GM21529 (cell line): Measurements from ENCODE around the gene KLHL4.
"Not testable (repeated sequence)": the region's sequence is repeated elsewhere in the genome, so short reads cannot be mapped to it uniquely, and the experiment has no call there.

ENCODE experiments used
- ATAC-seq: cut with Tn5 transposase; IDR thresholded peaks from one replicate; pipeline ENCODE4 v1.9.1; 2021; ENCODE audit not compliant: unreplicated experiment

KLHL4 gene

DNA sequence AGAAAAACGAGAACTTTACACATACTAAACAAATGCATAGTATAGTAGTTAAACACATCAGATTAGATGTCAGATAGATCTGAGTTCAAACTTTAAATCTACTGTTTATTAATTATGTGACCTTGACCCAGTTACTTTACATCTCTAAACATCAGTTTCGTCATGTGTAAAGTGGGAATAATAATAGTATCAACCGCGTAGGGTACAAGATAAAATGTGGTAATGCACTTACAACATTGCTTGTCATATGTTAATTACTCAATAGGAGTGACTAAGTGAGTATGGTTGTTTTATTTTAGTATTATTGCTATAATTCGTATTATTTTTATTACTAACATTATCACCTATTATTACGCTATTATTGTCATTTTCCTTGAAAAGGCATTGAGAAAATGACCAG is 144.2 kb downstream of the KLHL4 start:
- no peak for ATAC-seq

DNA sequence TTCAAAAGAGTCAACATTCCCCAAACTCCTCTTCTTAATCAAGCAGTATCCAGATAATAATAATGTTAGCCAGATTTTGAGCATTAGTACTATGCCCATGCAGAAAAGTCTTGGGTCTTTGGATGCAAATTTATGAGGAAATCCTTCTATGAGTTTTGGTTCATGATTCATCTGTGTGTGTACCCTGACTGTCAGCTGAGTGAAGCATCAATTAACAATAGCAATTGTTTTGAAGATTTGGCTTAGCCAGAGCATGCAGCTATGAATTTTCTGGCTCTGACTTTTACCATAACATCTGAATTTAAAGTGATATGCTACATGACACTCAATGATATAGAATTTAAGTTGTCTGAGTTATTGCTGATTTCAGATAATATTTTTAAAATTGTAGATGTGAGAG is 145.8 kb downstream of the KLHL4 start:
- ATAC-seq, result no peak

DNA sequence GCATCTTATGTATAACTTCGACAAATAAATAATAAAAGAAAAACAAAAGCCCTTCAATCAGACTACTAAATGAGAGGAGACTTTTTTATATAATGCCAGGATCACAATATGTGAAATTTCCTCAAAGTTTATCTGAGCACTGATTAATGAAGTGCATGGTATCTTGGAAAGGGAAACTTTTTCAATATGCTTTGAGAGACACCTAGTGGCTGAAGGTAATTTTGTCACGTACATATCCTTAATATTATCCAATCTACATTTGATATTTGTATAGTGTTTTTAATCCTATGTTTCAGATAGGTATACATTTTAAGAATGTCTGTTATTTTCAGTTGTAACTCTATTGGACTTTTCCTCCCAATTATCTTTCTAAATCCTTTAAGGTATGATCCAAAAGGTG is 146.8 kb downstream of the KLHL4 start:
- no peak for ATAC-seq

DNA sequence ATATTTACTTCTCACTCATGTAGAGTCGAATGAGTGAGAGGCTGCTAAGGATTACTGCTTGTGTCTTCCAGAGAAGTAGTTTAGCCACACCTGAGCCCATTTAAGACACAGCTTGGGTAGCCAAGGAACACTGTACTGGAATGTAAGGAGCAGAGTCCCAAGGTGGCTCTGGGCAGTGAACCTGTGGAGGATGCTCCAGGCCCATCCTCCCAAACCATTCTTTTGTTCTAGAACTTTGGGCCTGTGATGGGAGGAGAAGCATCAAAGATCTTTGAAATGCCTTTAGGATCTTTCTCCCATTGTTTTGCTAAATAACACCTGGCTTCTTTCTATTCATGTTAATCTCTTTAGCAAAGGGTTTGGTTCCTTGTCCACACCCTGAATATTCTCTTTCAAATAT is 162.2 kb downstream of the KLHL4 start:
- no peak for ATAC-seq

DNA sequence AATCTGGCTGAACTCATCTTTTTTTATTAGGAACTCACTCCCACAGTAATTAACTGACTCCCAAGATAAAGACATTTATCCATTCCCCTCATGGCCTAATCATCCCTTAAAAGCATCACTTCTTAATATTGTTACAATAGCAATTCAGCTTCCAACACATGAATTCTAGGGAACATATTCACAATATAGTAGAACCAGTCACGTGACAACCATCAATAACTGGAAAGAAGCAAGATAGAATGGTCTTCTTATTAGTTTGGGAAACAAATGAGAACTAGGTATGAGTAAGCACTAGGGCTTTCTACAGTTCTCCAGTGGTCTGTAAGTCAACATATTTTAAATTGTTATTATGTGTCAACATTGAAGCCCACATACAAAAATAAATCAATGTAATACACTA is 170.1 kb downstream of the KLHL4 start:
- ATAC-seq, result no peak

DNA sequence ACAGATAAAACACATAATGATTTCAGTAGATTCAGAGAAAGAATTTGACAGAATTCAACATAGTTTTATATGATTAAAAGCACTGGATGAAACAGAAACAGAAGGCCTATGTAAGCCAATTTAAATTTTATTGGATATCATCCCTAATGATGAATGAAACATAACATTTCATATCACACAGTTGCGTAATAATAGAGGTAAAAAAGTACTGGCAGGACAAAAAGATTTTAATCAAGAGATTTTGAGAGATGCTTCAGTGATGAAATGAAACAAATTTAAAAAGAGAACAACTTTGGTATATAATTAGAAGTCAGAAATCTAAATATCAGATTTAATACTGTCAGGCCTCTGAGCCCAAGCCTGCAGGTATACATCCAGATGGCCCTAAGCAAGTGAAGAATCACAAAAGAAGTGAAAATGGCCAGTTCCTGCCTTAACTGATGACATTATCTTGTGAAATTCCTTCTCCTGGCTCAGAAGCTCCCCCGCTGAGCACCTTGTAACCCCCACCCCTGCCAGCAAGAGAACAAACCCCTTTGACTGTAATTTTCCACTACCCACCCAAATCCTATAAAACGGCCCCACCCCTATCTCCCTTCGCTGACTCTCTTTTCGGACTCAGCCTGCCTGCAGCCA is 170.6 kb downstream of the KLHL4 start:
- not testable (repeated sequence) for ATAC-seq

DNA sequence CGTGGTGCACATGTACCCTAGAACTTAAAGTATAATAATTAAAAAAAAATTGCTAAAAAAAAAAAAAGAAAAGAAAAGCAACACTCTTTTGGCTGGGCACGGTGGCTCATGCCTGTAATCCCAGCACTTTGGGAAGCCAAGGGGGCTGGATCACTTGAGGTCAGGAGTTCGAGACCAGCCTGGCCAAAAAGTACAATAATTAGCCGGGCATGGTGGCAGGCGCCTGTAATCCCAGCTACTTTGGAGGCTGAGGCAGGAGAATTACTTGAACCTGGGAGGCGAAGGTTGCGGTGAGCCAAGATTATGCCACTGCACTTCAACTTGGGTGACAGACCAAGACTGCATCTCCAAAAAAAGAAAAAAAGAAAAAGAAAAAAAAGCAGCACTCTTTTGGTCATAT is 171.6 kb downstream of the KLHL4 start:
- not testable (repeated sequence) for ATAC-seq

DNA sequence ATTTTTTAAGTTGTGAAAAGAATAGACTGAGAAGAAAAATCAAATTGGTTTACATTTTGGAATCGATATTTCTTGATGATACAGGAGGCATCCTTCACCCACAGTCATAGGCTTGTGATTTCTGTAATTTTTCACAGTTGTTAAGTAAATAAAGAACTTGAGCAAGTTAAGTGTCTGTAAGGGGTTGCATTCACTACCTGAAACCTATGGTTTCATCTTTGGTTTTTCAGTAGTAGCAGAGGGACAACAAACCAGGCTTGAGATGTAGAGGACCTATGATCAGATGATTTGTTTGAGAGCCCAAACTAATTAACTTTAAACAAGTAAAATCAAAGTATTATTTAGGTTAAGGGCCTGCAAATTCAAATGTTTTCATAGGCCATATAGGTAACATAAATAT is 175.6 kb downstream of the KLHL4 start:
- no peak for ATAC-seq

DNA sequence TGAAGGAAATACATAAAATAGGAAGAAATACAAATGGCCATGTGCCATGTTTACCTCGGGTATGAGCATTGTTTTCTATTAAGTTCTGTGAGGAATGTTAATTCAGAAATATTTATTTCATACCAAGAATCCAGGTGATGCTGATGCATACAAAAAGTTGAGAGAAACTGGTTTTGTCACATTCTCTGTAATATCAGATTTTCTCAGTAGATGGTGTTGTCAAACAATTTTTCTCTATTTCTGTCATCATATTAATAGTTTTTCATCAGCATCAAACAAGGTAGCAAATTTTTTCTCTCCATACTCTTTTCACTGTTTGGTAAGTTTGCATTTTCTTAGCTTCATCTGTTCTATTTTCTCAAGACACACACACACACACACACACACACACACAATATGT is 179.8 kb downstream of the KLHL4 start:
- no peak for ATAC-seq

DNA sequence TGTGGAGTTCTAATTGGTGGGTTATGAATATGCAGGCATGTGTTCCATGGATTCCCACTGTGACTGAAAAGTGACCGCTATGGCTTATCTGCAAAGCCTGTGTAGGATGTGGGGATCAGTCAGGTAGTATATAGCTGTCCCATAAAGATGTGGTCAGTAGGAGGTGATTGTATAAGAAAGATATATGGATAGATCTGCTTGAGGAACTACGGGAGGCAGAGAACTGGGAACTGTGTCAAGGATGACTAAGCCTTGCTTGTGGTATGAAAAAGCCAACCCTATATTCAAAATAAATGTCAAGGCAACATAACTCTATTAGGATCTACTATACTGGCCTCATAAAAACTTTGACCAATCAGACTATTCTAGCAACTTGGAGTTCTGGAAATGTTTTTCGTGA is 185.2 kb downstream of the KLHL4 start:
- ATAC-seq, result no peak

DNA sequence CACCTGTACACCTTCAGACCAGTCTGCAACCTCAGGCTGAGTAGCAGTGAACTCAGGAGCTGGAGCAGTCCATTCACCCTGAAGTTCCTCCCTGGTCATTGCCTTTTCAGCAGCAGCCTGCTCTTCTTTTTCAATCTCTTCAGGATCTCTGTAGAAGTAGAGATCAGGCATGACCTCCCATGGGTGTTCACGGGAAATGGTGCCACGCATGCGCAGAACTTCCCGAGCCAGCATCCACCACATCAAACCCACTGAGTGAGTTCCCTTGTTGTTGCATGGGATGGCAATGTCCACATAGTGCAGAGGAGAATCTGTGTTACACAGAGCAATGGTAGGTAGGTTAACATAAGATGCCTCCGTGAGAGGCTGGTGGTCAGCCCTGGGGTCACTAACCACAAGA is 185.9 kb downstream of the KLHL4 start:
- ATAC-seq, result not testable (repeated sequence)

DNA sequence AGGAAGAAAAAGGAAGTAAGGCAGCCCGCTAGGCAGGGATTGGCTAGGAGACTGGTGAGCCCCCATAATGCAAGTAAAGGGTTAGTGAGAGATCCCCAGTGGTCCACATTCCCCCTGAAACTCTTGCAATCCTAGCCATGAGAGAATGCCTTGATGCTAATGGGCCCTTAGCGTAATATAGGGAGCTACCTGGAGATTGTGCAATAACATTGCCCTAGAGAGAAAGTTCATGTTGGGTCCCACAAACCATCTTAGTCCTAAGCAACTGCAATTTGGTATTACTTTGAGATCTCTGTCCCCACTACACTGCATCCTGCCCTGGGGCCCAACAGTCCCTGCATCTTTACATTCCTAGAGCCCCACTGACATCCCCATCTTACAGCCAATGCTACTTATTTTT is 188.5 kb downstream of the KLHL4 start:
- no peak for ATAC-seq

DNA sequence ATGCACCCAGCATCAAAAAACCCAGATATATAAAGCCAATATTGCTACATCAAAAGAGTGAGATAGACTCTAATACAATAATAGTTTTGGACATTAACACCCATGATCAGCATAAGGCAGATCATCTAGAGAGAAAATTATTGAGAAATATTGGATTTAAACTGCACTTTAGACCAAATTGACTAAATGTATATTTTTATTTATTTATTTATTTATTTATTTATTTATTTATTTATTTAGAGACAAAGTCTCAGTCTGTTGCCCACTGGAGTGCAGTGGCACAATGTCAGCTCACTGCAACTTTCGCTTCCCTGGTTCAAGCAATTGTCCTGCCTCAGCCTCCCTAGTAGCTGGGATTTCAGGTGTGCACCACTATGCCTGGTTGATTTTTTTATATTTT is 193.0 kb downstream of the KLHL4 start:
- no peak for ATAC-seq
